Measurements from ENCODE around the gene ACTL7A. TPM values are rescaled to one million over a fixed set of nuclear protein-coding genes. Genes with fewer than 3 reads are reported as not detected.
A peak's percentile ranks its signal among the peaks of the same experiment; 100 is the strongest.

Gene ACTL7A
- not detected for total RNA-seq

- intact Hi-C loops (cut with DNase I), result no loop called here
- no peaks in the 10 kb centered on the region for H3K4me1 ChIP-seq
- no peaks in the 10 kb centered on the region for H3K9me3 ChIP-seq
- no peak for ATAC-seq
- no peak within 1 kb of the TSS for H3K4me3 ChIP-seq
- DNase-seq, result no peak
- TF ChIP-seq CTCF (IDR thresholded peaks at IDR 0.05) (no peak), POLR2A (IDR thresholded peaks at IDR 0.05) (no peak)
- H3K27ac ChIP-seq, result no peak within 1 kb of the TSS
- WGBS, 2 donors, result 92 to 94% methylated on average over 3 of the region's 3 CpGs
- H3K27me3 ChIP-seq, result no peaks in the 10 kb centered on the region
- no peaks in the 10 kb centered on the region for H3K36me3 ChIP-seq (replicated peaks in 1 of 2; ENCODE audit: insufficient read depth in 1 of 2, low read depth in 2 of 2)
Observed at GRCh38 chr9:108861997-108862396, at the start of gene ACTL7A. Gene ACTL7A (plus strand): TSS chr9:108862266. CDS start chr9:108862323, 57 bp downstream.

GRCh38 chr9:108812396-108813025, 49.6 kb upstream of the ACTL7A start:
- WGBS, 2 donors, result 72 to 80% methylated on average over 8 of the region's 8 CpGs
- Histone ChIP-seq H3K27ac (no peak overlapping the region), H3K9me3 (no peaks in the 10 kb centered on the region), H3K4me3 (no peak overlapping the region), H3K27me3 (no peaks in the 10 kb centered on the region), H3K36me3 (replicated peaks in 1 of 2; ENCODE audit: insufficient read depth in 1 of 2, low read depth in 2 of 2) (no peaks in the 10 kb centered on the region), H3K4me1 (no peaks in the 10 kb centered on the region)
- TF ChIP-seq CTCF (IDR thresholded peaks at IDR 0.05), result no peak
- no peak for TF ChIP-seq POLR2A (IDR thresholded peaks at IDR 0.05)
- ATAC-seq (no peak), DNase-seq (no peak)
- intact Hi-C loops (cut with DNase I), result no loop called here

- WGBS, 2 donors, result 59 to 79% methylated on average over 2 of the region's 2 CpGs
- Histone ChIP-seq H3K36me3 (replicated peaks in 1 of 2; ENCODE audit: insufficient read depth in 1 of 2, low read depth in 2 of 2) (no peaks in the 10 kb centered on the region), H3K9me3 (no peaks in the 10 kb centered on the region), H3K4me3 (no peak overlapping the region), H3K27me3 (no peaks in the 10 kb centered on the region), H3K4me1 (no peaks in the 10 kb centered on the region), H3K27ac (no peak overlapping the region)
- TF ChIP-seq POLR2A (IDR thresholded peaks at IDR 0.05) (no peak), CTCF (IDR thresholded peaks at IDR 0.05) (peak in 2 of 7 experiments; percentile 16 to 19)
- DNase-seq (peak in 1 of 4 donors; percentile 8), ATAC-seq (no peak)
- intact Hi-C loops (cut with DNase I), result no loop called here
Observed at GRCh38 chr9:108813951-108814601, 48.0 kb upstream of the ACTL7A start.

GRCh38 chr9:108815156-108815555, 46.9 kb upstream of the ACTL7A start:
- H3K36me3 ChIP-seq (replicated peaks in 1 of 2; ENCODE audit: insufficient read depth in 1 of 2, low read depth in 2 of 2), result no peaks in the 10 kb centered on the region
- WGBS, 2 donors, result 65 to 84% methylated on average over 3 of the region's 3 CpGs

More at GRCh38 chr9:108815156-108815555, 46.9 kb upstream of the ACTL7A start:
- TF ChIP-seq POLR2A (IDR thresholded peaks at IDR 0.05), result no peak
- no peak for TF ChIP-seq CTCF (IDR thresholded peaks at IDR 0.05)
- DNase-seq, result no peak
- Histone ChIP-seq H3K4me3 (no peak overlapping the region), H3K4me1 (no peaks in the 10 kb centered on the region), H3K9me3 (no peaks in the 10 kb centered on the region), H3K27ac (no peak overlapping the region), H3K27me3 (no peaks in the 10 kb centered on the region)
- ATAC-seq, result no peak
- intact Hi-C loops (cut with DNase I), result no loop called here
